Right atrium auricular region (tissue), 2 donors: Measurements from ENCODE around the gene MOB2. TPM values are rescaled to one million over a fixed set of nuclear protein-coding genes. Genes with fewer than 3 reads are reported as not detected.

Experiments used
- DNase-seq: peaks from one replicate; pipeline ENCODE4 v3.0.0-alpha.2; 2019; ENCODE audit warnings: low spot score
- H3K27ac ChIP-seq, 2 donors: fragments of 200-600 bp; sonication (generic); 1 replicate in 1 of 2; 2 replicates in 1 of 2; pipeline ENCODE4 v1.5.1; 2016 to 2019
- H3K27me3 ChIP-seq, 2 donors: fragments of 200-600 bp; sonication (generic); one replicate each; pipeline versions ENCODE4 v1.5.1 to v1.6.0; 2017 to 2019
- H3K36me3 ChIP-seq: fragments of 200-600 bp; sonication (generic); one replicate; pipeline ENCODE4 v1.5.1; 2016
- H3K4me1 ChIP-seq, 2 donors: fragments of 200-600 bp; sonication (generic); one replicate each; pipeline versions ENCODE4 v1.5.1 to v1.6.0; 2017 to 2019
- H3K4me3 ChIP-seq, 2 donors: fragments of 200-600 bp; sonication (generic); 1 replicate in 1 of 2; 2 replicates in 1 of 2; pipeline ENCODE4 v1.5.1; 2017 to 2019; ENCODE audit warnings: mild to moderate bottlenecking in 1 of 2, moderate library complexity in 1 of 2
- H3K9me3 ChIP-seq, 2 donors: fragments of 200-600 bp; sonication (generic); one replicate each; pipeline ENCODE4 v1.5.1; 2019
- total RNA-seq, 2 donors: library from RNA; depleted of rRNA; stranded (reverse); fragments of >200 nt; gene quantifications; one replicate each; pipeline ENCODE4 v1.1.0, GENCODE V29; 2016
- TF ChIP-seq, protein P1 (sequence below), 2 donors: fragments of 200-600 bp; sonication (generic); IDR thresholded peaks; one replicate each; pipeline ENCODE4 v1.5.1; 2019; ENCODE audit warnings: antibody characterized with exemption in 2 of 2

The MOB2 gene
- total RNA-seq, 2 donors from 2014 or later: 22.0 to 27.9 TPM

DNA sequence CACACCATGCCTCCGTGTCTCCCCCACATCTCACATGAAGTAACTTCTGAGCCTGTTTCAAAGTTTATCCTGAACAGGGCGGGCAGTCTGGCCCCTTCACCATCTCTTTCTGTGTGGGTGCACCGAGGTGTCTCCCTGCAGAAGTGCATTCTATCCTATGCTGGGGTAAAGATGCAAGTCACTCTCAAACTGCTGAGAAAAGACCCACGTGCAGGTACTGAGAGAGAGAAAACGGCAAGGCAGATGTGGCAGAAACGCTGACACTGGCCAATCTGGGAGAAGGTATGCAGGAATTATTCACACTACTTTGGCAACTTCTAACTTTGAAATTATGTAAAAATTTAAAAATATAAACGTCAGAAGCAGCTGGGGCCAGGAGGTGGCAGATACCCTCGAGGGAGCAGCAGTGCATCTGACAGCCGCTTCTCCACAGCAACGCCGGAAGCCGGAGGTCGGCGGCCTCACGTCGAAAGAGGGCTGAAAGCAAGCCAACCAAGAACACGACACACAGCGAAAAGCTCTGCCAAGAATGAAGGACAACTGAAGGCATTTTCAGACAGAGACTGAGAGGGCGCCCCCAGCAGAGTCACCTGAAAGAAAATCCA, 34.2 kb upstream of the MOB2 start:
- Histone ChIP-seq H3K27me3 (no peaks in the 10 kb centered on the region), H3K4me1 (peaks cover 0 to 65% of the 10 kb centered on the region in 2 donors), H3K9me3 (no peaks in the 10 kb centered on the region), H3K27ac (no peak overlapping the region), H3K4me3 (no peak overlapping the region), H3K36me3 (no peaks in the 10 kb centered on the region)
- TF ChIP-seq, protein P1, sequence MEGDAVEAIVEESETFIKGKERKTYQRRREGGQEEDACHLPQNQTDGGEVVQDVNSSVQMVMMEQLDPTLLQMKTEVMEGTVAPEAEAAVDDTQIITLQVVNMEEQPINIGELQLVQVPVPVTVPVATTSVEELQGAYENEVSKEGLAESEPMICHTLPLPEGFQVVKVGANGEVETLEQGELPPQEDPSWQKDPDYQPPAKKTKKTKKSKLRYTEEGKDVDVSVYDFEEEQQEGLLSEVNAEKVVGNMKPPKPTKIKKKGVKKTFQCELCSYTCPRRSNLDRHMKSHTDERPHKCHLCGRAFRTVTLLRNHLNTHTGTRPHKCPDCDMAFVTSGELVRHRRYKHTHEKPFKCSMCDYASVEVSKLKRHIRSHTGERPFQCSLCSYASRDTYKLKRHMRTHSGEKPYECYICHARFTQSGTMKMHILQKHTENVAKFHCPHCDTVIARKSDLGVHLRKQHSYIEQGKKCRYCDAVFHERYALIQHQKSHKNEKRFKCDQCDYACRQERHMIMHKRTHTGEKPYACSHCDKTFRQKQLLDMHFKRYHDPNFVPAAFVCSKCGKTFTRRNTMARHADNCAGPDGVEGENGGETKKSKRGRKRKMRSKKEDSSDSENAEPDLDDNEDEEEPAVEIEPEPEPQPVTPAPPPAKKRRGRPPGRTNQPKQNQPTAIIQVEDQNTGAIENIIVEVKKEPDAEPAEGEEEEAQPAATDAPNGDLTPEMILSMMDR (IDR thresholded peaks at IDR 0.05): no peak
- DNase-seq: no peak

DNA sequence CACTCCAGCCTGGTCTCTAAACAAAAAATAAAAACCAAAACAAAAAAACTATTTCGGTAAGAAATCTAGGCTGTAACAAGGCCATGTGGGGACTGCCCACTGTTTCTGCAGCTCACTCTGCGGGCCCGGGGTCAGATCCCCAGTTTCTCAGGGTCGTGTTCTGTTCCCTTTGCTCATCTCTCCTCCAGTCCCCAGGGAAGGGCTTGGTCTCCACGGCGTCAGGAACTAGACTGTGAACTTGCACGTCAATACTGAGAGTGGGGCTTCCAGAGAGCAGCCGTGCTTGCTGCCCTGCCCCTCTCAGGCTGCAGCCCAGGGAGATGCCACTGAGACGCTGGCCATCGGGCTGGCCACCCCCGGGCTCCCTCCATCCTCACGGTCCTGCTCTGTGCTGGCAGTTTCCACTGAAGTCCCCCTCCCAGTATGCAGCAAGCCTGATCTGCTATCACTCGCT, 33.7 kb upstream of the MOB2 start:
- H3K27me3 ChIP-seq: no peaks in the 10 kb centered on the region
- no peak overlapping the region for H3K4me3 ChIP-seq
- no peaks in the 10 kb centered on the region for H3K9me3 ChIP-seq
- no peak for DNase-seq
- TF ChIP-seq, protein P1 (IDR thresholded peaks at IDR 0.05): no peak
- no peaks in the 10 kb centered on the region for H3K36me3 ChIP-seq
- H3K4me1 ChIP-seq: peaks cover 0 to 70% of the 10 kb centered on the region in 2 donors
- no peak overlapping the region for H3K27ac ChIP-seq

DNA sequence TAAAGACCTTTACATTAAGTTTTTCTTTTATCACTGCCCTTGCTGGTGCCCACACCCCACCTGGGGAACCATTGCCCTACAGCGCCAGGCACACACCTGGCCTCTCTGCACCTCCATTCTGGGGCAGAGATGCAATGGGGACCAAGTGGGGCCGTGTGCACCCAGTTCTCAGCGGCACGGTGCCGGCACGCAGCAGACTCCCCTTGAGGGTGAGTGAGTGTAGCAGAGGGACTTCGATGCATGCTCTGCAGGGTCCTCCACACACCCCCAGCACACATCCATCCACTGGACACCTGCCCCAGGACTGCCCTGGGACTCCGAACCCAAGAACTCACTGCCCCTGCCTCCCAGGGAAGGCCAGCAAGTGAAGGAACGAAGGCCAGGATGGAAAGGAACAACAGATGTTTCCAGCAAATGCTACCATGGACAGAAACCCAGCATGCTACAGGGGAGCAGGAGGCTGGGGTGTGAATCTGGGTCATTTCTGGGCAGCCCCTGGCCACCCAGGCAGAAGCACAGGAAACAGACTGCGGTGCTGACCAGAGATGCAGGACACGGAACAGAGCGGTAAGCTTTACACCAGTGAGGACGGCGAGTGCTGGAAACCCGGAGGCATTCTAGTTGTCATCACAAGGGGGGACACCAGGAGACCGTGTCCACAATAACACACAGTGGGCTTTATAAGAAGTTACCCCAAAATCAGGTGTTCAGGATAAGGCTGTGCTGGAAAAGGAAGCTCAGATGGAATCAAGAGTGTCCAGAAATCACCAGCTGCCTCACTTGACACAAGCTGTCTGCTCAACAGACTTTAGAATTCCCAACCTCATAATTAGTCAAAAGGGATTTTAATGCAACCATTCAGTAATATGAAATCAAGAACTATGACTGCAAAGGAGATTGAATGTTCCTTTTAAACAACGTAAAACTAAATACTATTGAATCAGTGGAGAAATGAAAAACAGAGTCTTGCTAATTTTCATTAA, 32.7 kb upstream of the MOB2 start:
- H3K9me3 ChIP-seq: no peaks in the 10 kb centered on the region
- TF ChIP-seq, protein P1 (IDR thresholded peaks at IDR 0.05): no peak
- no peak for DNase-seq
- no peaks in the 10 kb centered on the region for H3K27me3 ChIP-seq
- H3K36me3 ChIP-seq: no peaks in the 10 kb centered on the region
- H3K27ac ChIP-seq: no peak overlapping the region
- peaks cover 0 to 79% of the 10 kb centered on the region in 2 donors for H3K4me1 ChIP-seq
- H3K4me3 ChIP-seq: no peak overlapping the region

DNA sequence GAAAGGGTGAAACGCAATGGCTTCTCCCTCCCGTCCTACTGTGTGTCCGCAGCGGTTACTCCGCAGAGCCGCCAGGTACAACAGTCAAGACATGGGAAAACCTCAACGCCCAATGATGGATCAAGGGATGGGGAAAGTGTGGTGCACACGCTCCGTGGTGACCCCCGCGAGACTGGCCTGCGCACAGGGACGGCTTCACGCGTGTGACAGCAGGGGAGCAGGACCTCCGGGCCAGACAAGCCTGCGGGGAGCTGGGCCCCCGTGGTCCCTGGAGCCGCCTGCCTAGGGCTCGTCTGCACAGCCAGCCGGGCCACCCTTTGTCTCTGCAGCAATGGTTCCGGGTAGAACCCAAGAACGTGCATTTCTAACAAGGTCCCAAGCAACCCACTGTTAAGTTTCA, 31.7 kb upstream of the MOB2 start:
- peaks cover 0 to 82% of the 10 kb centered on the region in 2 donors for H3K4me1 ChIP-seq
- no peak overlapping the region for H3K27ac ChIP-seq
- no peaks in the 10 kb centered on the region for H3K36me3 ChIP-seq
- no peaks in the 10 kb centered on the region for H3K27me3 ChIP-seq
- TF ChIP-seq, protein P1 (IDR thresholded peaks at IDR 0.05): no peak
- no peak for DNase-seq
- no peak overlapping the region for H3K4me3 ChIP-seq
- no peaks in the 10 kb centered on the region for H3K9me3 ChIP-seq

DNA sequence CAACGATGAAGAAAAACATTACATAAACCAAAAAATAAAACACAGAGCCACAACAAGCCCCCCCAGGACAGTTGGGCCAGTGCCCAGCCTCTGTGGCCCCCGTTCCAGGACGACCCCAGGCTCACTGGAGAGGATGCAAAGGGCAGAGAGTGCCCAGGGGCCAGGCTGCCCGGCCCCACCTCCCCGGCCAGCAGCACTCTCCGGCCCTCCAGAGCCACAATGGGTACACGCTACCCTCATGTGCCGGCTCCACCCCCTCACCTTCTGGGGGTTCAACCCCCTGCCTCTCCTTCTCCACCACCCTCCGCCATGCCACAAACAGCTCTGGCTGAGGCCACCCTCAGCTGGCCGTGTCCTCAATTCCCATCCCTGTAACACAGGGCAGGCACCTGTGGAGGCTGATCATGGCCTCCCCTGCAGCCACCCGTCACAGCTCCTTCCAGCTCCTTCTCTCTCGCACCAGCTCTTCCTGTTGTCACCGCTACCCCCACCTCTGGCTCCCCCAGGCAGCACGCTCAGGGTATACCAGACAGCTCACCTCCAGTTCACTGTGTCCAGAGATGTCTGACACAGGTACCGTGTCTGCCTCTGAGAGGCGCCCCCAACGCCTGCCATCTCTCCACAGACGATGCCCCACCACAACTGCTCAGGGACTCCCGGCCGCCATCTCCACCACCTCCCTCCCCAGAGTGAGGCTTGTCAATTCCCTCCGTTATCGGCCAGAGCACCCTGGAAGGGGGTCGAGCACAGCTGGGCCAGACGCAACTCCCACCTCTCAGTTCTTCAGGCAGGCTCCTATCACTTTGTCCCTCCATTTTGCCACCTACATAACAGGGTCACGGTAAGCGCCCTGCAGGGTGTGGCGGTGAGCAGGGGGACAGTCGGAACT, 30.8 kb upstream of the MOB2 start:
- H3K4me1 ChIP-seq: peaks cover 0 to 82% of the 10 kb centered on the region in 2 donors
- no peaks in the 10 kb centered on the region for H3K27me3 ChIP-seq
- no peak overlapping the region for H3K4me3 ChIP-seq
- no peak overlapping the region for H3K27ac ChIP-seq
- H3K9me3 ChIP-seq: no peaks in the 10 kb centered on the region
- no peaks in the 10 kb centered on the region for H3K36me3 ChIP-seq
- DNase-seq: no peak
- TF ChIP-seq, protein P1 (IDR thresholded peaks at IDR 0.05): no peak
